Breast epithelium (tissue), 4 donors: ENCODE measurements around the gene USP20. TPM values are rescaled to one million over a fixed set of nuclear protein-coding genes. Genes with fewer than 3 reads are reported as not detected.

Experiments used
- DNase-seq, 2 donors: peaks; one replicate each; pipeline ENCODE4 v3.0.0-alpha.2; 2019; ENCODE audit warnings: low spot score in 2 of 2
- H3K27ac ChIP-seq, 2 donors: fragments of 200-600 bp; sonication (generic) in 1 of 2; one replicate each; pipeline ENCODE4 v1.5.1; 2016 to 2019; ENCODE audit warnings: mild to moderate bottlenecking in 1 of 2
- H3K27me3 ChIP-seq, 2 donors: fragments of 200-600 bp; sonication (generic) in 1 of 2; one replicate each; pipeline versions ENCODE4 v1.5.1 to v1.6.0; 2017 to 2019; ENCODE audit warnings: control low read depth in 1 of 2, mild to moderate bottlenecking in 1 of 2
- H3K36me3 ChIP-seq: fragments of 200-600 bp; one replicate; pipeline ENCODE4 v1.5.1; 2019
- H3K4me1 ChIP-seq, 2 donors: fragments of 200-600 bp; sonication (generic); one replicate each; pipeline ENCODE4 v1.5.1; 2016 to 2019; ENCODE audit warnings: control low read depth in 1 of 2
- H3K4me3 ChIP-seq, 3 donors: fragments of 200-600 bp; sonication (generic); 1 replicate in 2 of 3; 2 replicates in 1 of 3; pipeline ENCODE4 v1.5.1; 2016 to 2019; ENCODE audit warnings: mild to moderate bottlenecking in 3 of 3, moderate library complexity in 2 of 3
- H3K9me3 ChIP-seq, 2 donors: fragments of 200-600 bp; sonication (generic) in 1 of 2; one replicate each; pipeline ENCODE4 v1.5.1; 2016 to 2019; ENCODE audit warnings: control low read depth in 1 of 2
- CTCF ChIP-seq, 3 donors: fragments of 450-650 bp; IDR thresholded peaks; one replicate each; pipeline ENCODE4 v1.5.1; 2016 to 2017; ENCODE audit warnings: antibody characterized with exemption in 3 of 3, mild to moderate bottlenecking in 3 of 3, moderate library complexity in 3 of 3
- POLR2A ChIP-seq: fragments of 450-650 bp; IDR thresholded peaks from one replicate; pipeline ENCODE4 v1.6.1; 2016; ENCODE audit warnings: antibody characterized with exemption, mild to moderate bottlenecking, moderate library complexity
- POLR2AphosphoS5 ChIP-seq, 3 donors: sonication (generic); formaldehyde crosslinking; IDR thresholded peaks; one replicate each; pipeline ENCODE4 v1.6.1; 2017; ENCODE audit warnings: antibody characterized with exemption in 3 of 3
- intact Hi-C: fragments of 100-400 bp; cut with DNase I; formaldehyde crosslinking; loops from one replicate; pipeline ENCODE4 v1.15.1; 2023; ENCODE audit warnings: low total_unique reads
- total RNA-seq, 3 donors: library from RNA; depleted of rRNA; stranded (reverse); fragments of >200 nt; gene quantifications; one replicate each; pipeline ENCODE4 v1.1.0, GENCODE V29; 2016

Gene USP20
- total RNA-seq, 3 donors from 2014 or later: 15.0 to 30.9 (median 22.3) TPM

- no peak for TF ChIP-seq POLR2A
- TF ChIP-seq CTCF (IDR thresholded peaks at IDR 0.05): no peak
- no peak for TF ChIP-seq POLR2AphosphoS5 (IDR thresholded peaks at IDR 0.05)
- intact Hi-C loops: no loop called here
- no peaks in the 10 kb centered on the region for H3K4me1 ChIP-seq
- H3K9me3 ChIP-seq: no peaks in the 10 kb centered on the region
- DNase-seq: no peak
- no peaks in the 10 kb centered on the region for H3K27me3 ChIP-seq
- H3K36me3 ChIP-seq: no peaks in the 10 kb centered on the region
- H3K27ac ChIP-seq: no peak overlapping the region
- H3K4me3 ChIP-seq: no peak overlapping the region
These were observed 67.5 kb downstream of the USP20 start for GRCh38 chr9:129902740-129903134.

GRCh38 chr9:129904734-129905133 is 69.5 kb downstream of the USP20 start:
- no peak for DNase-seq
- no peaks in the 10 kb centered on the region for H3K9me3 ChIP-seq
- H3K27me3 ChIP-seq: no peaks in the 10 kb centered on the region
- intact Hi-C loops: no loop called here
- H3K36me3 ChIP-seq: no peaks in the 10 kb centered on the region
- H3K4me1 ChIP-seq: no peaks in the 10 kb centered on the region
- H3K4me3 ChIP-seq: no peak overlapping the region
- TF ChIP-seq CTCF (IDR thresholded peaks at IDR 0.05): no peak
- no peak for TF ChIP-seq POLR2AphosphoS5 (IDR thresholded peaks at IDR 0.05)
- TF ChIP-seq POLR2A: no peak
- H3K27ac ChIP-seq: no peak overlapping the region

DNA sequence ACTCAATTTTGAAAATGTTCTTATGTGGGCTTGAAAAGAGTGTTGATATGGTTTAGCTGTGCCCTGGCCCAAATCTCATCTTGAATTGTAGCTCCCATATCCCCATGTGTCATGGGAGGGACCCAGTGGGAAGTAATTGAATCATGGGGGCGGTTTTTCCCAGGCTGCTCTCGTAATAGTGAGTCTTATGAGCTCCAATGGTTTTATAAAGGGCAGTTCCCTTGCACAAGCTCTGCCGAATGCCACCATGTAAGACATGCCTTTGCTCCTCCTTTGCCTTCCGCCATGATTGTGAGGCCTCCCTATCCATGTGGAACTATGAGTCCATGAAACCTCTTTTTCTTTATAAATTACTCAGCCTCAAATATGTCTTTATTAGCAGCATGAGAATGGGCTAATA is 71.0 kb downstream of the USP20 start:
- Histone ChIP-seq H3K9me3 (no peaks in the 10 kb centered on the region), H3K4me3 (no peak overlapping the region), H3K27me3 (no peaks in the 10 kb centered on the region), H3K4me1 (no peaks in the 10 kb centered on the region), H3K27ac (no peak overlapping the region), H3K36me3 (no peaks in the 10 kb centered on the region)
- intact Hi-C loops: no loop called here
- no peak for TF ChIP-seq CTCF (IDR thresholded peaks at IDR 0.05)
- TF ChIP-seq POLR2A: no peak
- no peak for TF ChIP-seq POLR2AphosphoS5 (IDR thresholded peaks at IDR 0.05)
- DNase-seq: no peak

GRCh38 chr9:129907201-129907600 is 71.9 kb downstream of the USP20 start:
- no peaks in the 10 kb centered on the region for H3K36me3 ChIP-seq
- no peak overlapping the region for H3K4me3 ChIP-seq

DNA sequence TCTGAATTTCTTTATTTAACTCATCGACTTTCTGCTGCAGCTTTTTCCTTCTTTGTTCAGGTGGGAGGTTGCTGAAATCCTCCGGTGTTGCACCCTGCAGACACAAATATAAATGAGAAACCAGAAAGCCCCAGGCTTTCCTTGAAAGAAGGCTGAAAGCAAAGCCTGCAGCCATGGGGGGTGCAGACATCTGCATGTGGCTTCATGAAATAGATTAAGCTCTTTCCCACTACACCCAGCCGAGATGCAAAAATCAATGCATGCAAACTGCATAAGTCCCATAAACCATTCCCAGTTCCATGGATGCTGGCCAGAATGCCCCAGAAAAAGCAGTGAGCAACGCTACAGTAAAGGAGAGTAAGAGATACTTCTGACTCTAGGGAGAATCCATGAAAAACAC is 73.6 kb downstream of the USP20 start:
- Histone ChIP-seq H3K27me3 (no peaks in the 10 kb centered on the region), H3K4me1 (no peaks in the 10 kb centered on the region), H3K27ac (no peak overlapping the region), H3K4me3 (no peak overlapping the region), H3K36me3 (no peaks in the 10 kb centered on the region), H3K9me3 (no peaks in the 10 kb centered on the region)
- DNase-seq: no peak
- intact Hi-C loops: no loop called here
- no peak for TF ChIP-seq POLR2A
- no peak for TF ChIP-seq CTCF (IDR thresholded peaks at IDR 0.05)
- no peak for TF ChIP-seq POLR2AphosphoS5 (IDR thresholded peaks at IDR 0.05)

More at GRCh38 chr9:129907201-129907600, 71.9 kb downstream of the USP20 start:
- no peak for DNase-seq
- intact Hi-C loops: no loop called here
- no peaks in the 10 kb centered on the region for H3K27me3 ChIP-seq
- H3K9me3 ChIP-seq: no peaks in the 10 kb centered on the region
- TF ChIP-seq POLR2A (no peak), CTCF (IDR thresholded peaks at IDR 0.05) (no peak)
- H3K27ac ChIP-seq: no peak overlapping the region
- H3K4me1 ChIP-seq: no peaks in the 10 kb centered on the region
